GM13977 (cell line): Measurements from ENCODE around the gene ELL.
A peak's percentile ranks its signal among the peaks of the same experiment; 100 is the strongest.

Experiments
- DNase-seq: peaks from one replicate; pipeline ENCODE4 v3.0.0; 2012; ENCODE audit warnings: low spot score
- CTCF ChIP-seq: IDR thresholded peaks from 2 replicates; pipeline ENCODE4 v1.5.1; 2012; ENCODE audit warnings: mild to moderate bottlenecking, control low read depth; ENCODE audit not compliant: insufficient read depth; ENCODE audit errors: extremely low read depth, missing control alignments
- in situ Hi-C: fragments of 300-500 bp; cut with MboI; formaldehyde crosslinking; loops from one replicate; pipeline ENCODE4 v1.12.0; 2022; ENCODE audit warnings: low sequenced_read_pairs, low pct_unique_long_range_greater_than_20kb, mixed read lengths, inconsistent platforms; ENCODE audit not compliant: unreplicated experiment

Gene ELL

GRCh38 chr19:18417250-18418028, 104.4 kb downstream of the ELL start:
- in situ Hi-C loops, result no loop called here
- DNase-seq, result peak; percentile 84
- TF ChIP-seq CTCF, result no peak

DNA sequence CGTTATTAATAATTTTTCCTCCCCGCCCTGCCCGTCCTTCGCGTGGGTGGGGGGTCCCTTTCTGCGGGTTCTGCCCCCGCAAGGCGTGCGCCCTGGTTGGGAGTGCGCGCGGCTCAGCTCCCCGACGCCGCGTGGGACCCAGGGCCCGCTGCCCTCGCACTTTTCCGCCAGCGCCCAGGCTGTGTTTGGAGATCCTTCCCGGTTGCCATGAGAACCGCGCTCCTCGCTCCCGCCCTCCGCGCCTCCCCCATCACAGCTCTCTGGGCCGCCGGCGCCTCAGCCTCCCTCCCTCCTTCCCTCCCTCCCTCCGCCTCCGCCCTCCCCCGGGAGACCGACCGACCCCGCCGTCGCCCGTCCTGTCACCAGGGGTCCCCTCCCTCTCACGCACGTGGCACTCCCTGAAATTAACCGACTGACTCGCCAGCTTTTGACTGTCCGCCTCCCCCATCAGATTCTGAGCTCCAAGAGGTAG, 105.1 kb downstream of the ELL start:
- peak; percentile 85 for DNase-seq
- in situ Hi-C loops, result no loop called here
- no peak for TF ChIP-seq CTCF

GRCh38 chr19:18415178-18415867, 106.5 kb downstream of the ELL start:
- DNase-seq, result no peak
- no peak for TF ChIP-seq CTCF
- in situ Hi-C loops, result no loop called here

GRCh38 chr19:18414504-18415177, 107.2 kb downstream of the ELL start:
- in situ Hi-C loops, result no loop called here
- TF ChIP-seq CTCF, result no peak
- no peak for DNase-seq

- DNase-seq, result no peak
- no peak for TF ChIP-seq CTCF
- in situ Hi-C loops, result no loop called here
These were observed 109.1 kb downstream of the ELL start for GRCh38 chr19:18412610-18413239.

DNA sequence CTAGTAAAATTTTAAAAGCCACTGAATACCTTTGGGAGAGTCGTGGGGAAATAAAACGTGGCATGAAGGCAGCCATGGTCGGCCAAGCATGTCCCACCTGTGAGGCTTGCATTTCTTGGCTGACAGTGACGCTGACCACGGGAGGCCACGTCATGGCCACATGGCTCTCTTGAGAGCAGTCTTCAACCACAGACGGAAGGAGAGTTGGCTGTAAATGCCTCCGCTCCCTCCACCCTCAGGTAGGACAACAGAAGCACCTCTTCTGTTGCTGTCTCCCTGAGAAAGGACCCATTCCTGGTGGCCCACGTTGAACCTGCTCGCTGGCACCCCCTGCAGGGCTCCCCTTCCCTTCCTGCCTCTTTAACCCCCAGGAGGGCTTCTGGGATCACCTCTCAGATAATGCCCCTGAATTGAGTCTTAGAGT, 113.8 kb downstream of the ELL start:
- in situ Hi-C loops, result no loop called here
- peak; percentile 79 for DNase-seq
- TF ChIP-seq CTCF, result peak; percentile 58
